NCI-H2227 (cell line): ENCODE data around the gene MFRP.

Experiments
- DNase-seq: peaks from one replicate; lab custom pipeline; 2025; ENCODE audit not compliant: unreplicated experiment; lab: John Stamatoyannopoulos, UW

The MFRP gene

DNA sequence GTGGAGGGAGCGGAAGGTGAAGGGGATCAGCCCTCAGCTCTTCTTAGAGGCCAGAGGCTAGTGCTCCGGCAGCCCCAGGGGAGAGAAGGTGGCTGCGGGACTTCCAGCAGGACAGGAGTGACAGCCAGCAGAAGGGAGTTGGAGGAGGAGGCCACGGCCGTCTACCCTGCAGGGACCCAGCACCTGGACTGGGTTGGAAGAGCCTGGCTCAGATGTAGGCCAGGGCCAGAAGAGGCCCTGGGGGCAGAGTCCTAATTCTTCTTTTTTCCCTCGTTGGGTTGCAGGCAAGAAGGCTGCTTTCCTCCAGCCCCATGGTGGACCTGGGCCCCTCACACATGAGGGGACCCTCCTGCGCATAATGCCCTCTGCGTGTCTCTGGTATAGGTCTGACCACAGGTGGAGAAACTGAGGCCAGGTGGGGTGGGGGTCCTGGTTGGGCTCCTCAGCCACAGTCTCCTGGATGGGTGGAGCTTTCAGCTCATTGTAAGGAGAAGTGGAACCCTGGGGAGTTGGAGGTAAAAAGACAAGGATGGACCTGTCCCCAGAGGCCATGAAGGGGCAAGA is 27.3 kb downstream of the MFRP start:
- DNase-seq = no peak

DNA sequence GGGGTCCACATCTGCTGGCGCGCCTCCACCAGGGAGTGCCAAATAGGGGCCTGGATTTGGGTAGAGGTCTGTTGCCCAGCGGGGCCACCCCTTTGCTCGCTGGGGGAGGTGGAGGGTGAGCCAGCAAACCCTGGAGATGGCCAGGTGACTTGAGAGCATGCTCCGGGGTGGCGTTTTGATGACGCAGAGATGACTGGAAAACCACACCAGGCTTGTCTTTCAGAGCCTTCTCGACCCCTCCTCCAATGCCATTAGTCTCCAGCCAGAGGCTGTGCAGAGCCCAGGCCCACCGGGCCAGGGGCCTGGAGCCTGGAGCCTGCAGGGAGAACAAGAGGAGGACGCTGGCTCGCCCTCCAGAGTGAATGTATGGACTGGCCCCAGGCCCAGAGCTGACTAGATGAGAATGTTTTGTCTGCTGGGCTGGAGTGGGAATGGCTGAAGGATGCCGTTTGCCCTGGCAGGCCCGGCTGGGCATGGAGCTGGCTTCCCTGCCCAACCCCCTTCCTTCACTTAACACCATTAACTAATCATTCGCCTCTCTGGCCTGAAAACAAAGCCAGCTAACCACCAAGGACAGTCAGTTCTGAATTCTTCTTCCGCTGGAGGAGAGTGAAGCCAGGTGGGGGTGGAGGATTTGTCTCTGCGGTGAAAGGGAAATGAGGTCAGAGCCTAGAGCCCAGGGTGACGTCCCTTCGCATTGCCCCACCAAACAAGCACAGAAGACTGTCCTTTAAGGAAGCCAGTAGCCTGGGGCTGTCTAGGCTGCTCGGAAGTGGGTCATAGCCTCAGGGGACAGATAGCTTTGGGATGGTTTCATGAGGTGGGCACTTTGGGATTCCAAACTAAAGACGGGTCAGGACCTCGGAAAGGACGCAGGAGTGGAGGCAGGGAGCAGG is 28.0 kb downstream of the MFRP start:
- no peak for DNase-seq

DNA sequence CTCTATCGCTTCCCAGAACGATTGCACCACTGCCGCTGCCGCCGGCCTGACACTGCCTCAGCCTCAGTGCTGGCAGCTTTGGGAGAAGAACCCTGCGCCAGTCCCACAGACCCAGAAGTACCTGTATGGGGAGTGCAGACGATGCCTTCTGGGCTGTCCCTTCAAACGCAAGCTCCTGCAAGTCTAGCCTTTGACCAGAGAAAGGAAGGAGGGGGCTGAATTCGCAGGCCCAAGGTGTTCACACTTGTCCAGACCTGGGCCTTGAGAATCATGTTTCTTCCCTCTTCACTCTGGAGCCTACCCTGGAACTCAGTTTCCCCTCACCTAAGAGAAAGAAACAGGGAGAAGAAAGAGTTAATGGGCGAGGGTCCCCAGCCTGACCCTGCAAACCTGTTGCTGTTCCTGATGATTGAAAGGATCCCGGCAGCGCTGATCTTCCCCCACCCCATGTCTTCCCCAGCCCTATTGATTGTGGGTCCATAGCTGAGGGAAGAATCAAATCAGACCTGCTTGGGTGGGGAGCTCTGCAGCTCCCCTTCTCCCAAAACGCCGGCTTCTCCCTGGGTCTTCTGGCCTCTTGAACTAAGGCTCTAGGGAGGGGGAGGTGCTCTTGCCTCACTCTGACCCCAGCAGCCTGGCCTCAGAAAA is 28.8 kb downstream of the MFRP start:
- DNase-seq = no peak

DNA sequence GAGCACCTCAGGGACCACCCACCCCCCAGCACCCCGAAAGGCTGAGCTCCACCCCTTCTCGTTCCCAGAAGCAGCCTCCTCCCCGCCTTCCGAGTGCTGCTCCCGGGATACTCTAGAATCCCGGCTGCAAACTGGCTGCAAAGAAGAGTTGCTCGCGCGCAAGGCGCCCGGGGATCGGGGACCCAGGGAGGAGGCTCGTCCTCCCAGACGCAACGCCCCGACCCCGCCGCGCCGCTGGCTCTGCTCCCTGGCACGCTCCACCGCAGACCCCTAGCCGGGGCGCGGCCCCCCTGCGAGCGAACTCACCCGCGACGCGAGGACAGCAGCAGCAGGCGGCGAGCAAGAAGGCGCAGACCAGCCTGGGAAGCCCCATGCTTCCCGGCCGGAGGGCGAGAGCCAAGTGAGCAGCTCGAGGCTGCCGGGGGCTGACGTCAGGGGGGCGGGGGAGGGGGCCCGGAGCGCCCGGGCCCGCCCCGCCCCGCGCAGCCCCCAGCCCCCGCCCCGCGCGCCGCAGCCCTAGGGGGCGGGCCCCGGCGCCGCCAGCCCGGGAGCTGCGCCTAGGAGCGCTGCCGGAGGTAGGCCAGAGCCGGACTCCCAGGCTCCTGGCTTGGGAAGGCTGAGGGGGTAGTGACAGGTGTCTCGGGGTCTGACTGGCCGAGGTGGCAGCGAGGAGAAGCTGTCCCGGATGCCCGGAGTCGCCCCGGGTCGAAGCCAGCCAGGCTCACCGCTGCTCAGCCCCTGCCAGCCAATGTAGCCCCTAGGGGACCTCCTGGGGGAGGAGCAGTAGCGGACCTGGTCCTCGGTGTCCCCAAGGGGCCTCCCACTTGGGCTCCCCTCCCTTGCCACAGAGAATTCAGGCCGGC is 29.5 kb downstream of the MFRP start, which contains the start of gene MCAM:
TSS of gene MCAM (minus strand) at position 402 of the 863 bp plus-strand sequence. CDS start at position 373, 29 bp downstream.
- DNase-seq = peak; percentile 59

DNA sequence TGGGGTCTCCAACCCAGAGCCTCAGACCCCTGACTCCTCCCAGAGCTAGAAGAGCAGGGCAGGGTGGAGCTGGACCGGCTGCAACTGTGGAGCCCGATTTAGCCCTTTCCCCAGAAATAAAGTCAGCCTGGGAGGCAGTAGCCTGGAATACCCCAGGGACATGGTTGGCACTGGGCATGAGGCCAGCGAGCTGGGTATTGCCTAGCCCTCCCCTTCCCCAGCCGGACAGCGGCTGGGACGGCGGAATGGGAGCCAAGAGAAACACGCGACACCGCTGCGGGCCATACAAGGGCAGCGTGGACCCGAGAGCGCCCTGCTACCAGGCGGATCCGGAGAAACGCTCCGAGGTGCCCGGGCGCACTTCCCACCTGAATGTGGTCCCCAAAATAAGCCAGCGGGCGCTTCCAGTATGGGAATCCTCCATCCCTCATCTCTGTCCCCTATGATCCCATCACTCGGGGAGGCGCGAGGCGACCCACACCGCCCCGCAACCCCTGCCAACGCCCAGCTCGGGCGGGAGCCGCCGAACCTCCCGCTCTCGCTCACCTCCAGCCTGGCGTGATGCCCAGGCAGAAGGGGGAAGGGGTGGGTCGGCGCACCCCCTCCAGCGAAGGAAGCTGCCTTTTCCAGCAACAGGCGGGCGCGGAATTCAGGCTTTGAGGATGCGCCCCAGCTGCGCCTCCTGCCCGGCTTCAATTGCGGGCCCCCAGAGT is 30.3 kb downstream of the MFRP start:
- DNase-seq = peak; percentile 38

DNA sequence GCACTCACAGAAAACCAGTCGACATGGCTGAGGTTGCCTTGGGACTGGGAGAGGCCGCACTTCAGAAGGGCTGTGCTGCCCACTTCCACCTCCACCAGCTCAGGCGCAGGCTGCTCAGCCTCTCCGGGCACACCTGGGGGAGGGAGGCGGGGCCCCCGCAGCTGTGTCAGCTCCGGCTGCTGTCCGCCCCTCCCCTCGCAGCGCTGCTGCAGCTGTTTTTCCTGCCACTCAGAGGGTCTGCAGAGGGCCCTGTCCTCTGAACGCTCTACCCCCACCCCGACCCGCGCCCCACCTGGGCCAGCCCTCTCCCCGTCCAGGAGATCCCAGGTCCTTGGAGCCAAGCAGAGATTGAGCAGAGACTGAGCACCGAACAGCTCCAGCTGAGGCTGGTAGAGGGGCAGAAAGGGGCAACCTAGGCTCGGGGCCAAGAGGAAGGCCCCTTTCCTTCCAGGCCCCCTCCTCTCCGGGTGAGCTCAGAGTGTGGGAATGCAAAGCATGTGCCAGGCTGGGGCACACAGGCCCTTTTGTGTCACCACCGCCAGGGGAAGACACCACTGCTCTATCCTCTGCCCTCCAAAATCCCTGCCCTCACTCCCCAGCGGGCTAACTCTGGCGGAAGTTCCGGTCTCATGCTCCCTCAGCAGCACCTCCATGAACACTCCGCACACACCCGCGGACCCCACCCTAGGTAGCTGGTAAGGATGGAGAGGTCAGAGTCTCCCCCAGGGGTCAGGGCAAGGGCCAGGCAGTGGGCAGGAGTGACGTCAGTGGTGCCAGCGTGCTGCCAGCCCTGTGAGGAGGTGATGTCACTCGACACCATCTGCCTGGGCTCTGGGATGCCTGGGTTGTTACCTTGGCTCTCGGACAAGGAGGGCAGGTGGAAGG is 31.1 kb downstream of the MFRP start:
- peak; percentile 53 for DNase-seq

DNA sequence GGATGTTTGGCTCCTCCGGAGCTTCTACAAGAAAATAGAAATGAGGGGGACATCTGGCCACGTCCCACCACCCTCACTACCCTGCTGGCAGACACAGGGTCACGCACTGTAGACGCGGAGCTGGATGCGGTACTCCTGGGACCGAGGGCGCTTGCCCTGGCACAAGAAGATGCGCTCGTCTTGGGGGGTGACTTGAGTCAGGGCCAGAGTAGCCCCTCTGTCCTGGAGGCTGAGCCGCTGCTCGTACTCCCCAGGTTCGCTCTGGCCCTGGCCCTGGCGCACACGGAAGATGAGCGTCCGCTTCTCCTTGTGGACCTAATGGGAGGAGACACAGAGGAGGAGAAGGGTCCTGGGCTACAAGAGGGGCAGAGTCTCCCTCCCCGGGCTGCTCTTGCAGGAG is 31.8 kb downstream of the MFRP start:
- no peak for DNase-seq

DNA sequence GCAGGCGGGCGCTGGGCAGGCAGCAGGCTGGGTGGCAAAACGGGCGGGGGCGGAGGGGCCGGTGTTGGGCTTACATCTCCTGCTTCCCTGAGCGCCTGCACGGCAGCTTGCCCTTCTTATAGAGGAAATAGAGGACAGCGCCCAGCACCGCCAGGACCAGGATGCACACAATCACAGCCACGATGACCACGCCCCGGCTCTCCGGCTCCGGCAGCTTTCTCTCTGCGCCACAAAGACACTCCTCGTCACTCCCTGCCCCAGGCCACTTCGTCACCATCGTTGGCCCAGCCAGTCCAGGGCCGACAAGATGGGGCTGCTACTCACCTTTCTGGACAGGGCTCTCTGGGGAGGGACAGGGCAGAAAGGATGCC is 35.8 kb downstream of the MFRP start:
- no peak for DNase-seq

DNA sequence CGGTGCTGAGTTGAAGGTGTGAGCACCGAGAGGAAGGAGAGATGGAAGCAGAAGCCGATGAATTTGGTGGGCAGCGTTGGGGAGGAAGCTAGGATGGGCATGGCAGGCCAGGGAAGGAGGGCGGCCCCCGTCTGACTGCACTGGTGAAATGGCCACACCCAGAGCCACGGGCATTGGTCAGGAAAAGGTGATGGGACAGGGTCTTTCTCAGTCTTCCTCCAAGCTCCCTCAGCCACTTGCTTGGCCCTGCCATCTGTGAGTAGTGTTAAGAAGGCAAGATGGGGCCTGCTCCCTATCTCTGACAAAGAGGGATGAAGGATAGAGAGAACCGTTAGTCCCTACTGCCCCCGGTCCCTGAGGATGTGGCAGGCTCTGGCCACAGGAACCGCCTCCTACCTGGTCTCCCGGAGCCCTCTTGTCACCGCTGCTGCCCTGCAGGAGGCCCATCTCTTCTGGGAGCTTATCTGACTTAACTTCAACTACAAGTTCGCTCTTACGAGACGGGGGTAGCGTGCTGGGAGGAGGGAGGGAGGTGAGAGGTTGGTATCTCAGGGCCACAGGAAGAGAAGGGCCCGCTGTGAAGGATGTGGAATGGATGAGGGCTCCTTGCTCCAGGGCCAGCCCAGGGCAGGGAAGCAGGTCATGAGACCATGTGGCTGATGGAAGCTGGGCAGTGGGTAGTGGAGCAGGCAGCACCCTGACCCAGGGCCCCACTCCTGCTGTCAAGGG is 36.4 kb downstream of the MFRP start:
- DNase-seq = no peak

DNA sequence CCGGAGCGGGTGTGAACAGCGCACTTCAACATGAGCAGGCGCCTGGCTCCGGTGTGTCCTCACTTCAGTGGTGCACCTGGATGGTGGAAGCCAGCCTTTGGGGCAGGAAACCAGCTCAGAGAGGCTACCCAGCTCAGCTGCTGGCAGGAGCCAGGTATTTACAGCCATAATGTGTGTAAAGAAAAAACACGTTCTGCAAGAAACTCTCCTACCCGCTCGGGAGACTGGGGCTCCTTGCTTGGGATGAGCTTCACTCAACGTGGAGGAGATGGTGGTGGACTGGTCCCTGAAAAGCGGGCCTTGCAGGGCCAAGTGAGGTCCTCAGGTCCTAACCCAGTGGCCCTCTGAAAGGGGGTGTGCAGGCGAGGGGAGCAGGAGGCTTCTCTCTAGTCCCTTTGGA is 37.1 kb downstream of the MFRP start:
- DNase-seq = no peak

DNA sequence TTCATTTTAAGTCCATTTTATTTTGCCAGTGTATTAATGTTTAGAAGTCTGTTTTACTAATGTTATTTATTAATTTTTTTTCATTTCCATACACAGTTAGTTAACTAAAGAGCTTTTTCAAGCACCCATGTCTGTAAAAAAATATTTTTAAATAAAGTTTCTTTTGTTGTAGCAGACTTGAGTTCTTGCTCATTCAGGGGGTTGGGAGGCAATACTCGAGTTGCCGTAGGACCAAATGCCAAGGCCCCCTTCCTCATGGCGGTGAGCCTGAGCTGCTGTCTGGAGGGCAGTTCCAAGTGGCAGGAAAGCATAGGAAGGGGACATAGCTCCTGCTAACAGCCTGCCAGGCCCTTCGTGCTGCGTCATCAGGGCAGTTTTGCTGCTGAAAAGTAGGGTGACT is 38.5 kb downstream of the MFRP start:
- no peak for DNase-seq

DNA sequence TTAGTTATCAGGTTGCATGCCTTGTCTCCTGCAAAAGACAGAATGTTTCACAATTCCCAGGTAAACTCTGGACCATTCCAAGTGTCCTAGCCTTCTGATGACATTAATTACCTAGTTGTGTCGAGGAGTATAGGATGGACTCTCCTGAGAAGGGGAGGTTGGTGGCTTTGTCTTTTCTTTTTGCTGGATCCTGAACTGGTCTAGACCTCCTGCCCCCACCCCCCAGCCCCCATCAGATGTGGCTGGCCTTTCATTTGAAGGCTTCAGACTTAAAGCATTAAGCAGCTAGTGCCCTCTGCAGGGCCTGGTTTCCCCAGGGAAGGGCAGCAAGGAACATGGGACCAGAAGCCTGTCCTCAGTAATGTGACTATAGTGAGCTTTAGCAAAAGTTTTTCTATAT is 39.3 kb downstream of the MFRP start:
- DNase-seq = no peak

DNA sequence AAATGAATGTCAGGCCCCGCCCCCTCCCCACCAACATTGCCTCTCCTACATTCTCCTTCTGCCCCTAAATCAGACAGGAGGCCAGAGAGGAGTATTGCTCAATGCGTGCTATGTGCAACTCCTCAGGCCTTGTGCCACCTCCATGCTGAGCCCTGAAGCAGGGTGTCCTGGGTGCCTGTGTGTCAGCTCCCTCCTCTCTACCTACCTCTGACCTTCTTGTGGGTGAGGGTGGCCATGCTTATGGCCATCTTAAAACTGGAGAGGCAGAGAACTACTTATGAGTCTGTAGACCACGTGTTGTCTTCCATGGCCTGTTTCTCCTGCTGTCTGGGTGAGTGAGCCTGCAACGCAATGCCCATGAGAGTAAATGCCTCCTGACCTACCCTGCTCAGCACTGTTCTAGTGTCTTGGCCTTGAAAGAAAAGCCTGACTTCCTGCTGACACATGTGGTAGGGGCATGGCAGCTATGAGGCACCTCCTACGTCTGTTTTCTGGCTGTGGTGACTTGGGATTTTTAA is 40.1 kb downstream of the MFRP start:
- no peak for DNase-seq

DNA sequence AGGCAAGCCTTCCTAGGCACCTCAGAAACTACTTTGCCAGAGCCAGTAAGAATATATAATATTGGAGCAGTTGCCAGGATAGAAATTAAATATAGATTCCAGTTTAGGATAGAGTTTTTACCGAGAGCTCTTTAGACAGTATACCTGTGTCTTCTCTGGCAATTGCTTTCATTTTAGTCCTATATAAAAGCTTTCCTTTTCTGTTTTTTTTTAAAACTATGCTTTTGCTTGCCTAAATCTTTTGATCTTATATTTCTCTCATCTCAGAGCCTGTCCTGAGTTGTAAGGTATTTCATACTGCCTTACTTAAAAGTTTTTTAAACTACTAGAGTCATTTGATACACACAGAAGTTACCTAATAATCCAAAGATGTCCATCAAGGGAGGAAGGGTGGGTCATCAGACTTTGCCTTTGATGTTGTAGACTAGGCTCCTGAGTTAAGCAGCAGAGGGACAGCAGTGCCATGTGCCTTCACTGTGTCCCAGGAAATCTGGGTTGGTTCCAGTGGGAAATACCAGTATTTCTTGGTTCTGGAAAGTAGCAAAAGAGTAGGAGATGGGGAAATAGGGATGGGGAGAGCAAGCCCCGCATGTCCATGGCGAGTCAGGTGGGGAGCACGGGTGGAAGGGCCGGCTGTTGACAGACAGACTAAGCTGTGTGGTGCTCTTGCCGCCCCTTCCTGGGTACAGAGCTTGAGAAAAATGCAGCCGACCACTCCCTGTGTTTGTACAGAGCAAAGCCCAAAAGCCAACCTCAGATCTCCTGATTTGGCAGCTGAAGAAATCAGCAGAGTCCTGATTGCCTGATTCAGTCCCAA is 40.7 kb downstream of the MFRP start:
- no peak for DNase-seq

DNA sequence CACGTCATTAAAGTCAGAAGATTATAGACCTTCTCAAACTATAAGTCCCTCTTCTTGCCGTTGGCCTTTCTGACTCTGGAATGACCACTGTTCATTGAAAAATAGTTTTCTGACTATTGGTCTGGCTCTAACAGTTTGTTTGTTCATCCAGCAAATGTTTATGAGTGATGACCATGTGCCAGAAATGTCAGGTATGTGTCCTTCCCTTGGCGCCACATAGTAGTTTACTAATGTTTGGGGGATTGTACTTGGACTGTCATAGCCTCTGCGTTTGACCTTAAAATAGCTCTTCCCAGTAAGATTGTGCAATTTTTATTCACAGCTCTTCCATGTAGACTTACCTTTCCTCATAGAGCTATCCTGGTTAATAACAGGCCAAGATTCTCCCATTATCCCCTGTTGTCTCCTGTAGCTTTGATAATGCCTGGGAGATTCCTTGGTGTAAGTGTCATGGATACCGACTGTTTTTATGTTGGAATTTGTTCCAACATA is 43.2 kb downstream of the MFRP start:
- DNase-seq = no peak

DNA sequence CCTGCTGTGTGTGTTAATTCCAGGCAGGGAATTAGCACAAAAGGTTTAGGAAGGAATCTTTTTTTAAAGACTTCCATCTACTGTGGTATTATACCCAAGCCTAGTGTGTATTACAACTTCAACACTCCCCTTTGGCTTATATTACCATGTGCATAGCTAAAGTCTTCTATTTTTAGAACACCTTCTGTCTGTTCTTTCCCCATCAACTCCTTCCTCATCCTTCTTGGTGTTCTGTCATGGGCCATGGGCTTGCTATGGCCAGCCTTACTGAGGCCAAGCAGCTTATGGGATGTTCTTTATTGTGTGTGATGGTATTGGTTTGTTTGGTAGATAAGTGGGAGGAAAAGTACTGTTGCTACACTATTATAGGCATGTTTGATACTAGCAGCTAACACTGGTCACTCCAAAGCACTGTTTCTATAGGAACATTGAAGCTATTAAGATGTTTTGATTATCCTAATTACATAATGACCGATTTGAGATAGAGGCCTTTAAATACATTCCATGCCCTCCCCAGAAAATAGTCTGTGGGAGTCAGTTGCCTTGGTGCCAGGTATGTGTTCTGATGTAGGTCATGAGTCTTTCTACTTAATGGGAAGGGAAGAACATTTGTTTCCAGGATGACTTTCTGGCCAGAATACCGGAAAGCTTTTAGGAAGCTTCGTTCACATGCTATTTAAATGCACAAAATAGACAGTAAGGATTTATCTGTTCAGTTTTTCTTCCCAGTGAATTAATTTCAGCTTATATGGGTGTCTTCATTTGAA is 46.1 kb downstream of the MFRP start:
- DNase-seq = no peak

DNA sequence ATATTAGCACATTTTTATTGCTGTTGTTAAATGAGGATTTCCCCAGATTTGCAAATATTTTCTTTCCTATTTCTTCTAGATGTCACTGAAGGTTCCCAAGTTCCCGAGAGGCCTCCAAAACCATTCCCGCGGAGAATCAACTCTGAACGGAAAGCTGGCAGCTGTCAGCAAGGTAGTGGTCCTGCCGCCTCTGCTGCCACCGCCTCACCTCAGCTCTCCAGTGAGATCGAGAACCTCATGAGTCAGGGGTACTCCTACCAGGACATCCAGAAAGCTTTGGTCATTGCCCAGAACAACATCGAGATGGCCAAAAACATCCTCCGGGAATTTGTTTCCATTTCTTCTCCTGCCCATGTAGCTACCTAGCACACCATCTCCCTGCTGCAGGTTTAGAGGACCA is 47.1 kb downstream of the MFRP start:
- no peak for DNase-seq
